GM19324 (cell line): ENCODE measurements around the gene MAF.

Experiments
- ATAC-seq: cut with Tn5 transposase; IDR thresholded peaks from one replicate; pipeline ENCODE4 v1.9.1; 2021; ENCODE audit warnings: mild to moderate bottlenecking, moderate library complexity; ENCODE audit not compliant: unreplicated experiment, low FRiP score

The MAF gene

DNA sequence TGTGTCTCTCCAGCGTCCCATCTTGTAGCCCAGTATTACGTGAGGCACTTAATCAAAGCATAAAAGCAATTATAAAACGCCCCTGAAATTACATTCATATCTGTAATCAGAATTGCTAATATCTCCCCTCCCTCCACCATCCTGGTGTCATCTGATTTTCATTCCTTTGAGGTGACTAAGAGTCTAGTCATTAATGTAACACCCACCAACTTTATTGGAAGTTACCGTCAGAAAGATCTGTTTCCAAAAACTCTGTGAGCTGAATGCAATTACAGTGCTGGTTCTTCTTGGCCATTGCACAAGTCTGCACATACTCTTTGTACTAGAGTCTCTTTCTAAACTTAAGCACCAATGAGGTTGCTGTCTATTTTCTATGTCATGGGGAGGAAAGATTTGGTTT, 12.5 kb upstream of the MAF start:
- ATAC-seq = no peak

DNA sequence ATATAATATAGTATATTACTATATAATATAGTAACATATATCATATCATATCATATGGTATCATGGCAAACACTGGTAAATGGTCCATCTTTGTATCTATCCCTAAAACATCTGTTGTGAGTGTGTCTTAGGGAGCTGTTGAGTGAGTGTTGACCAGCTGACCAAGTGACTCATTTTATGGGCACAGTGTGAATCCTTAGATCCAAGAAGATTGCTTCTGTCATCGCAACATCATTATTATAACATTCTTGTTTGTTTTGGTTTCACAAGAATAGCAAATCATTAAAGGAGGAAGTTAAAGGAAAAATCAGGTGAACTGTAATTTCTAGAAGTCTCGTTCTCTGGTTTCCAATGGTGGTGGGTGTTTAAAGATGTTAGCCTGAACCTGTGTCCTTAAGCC, 11.7 kb upstream of the MAF start:
- ATAC-seq = no peak

DNA sequence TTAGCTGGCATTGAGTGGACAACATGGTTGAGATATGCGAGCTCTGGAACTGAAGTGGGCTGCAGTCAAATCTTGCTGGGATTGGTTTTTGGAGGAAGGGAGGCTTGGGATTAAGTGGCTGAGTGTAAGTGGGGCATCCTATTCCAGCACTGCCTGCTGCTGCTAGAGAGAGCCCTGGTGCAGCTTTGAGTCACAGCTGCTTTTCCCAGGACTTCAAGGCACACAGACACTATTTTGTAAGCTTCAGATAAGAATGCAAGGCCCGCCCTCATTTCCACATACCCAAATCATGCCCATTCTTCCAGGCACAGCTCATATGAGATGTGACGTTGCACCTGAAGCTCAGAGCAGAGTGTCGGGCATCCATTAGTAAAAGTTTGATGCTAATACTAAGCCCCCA, 10.2 kb upstream of the MAF start:
- ATAC-seq = no peak

GRCh38 chr16:79609861-79610260, 9.3 kb upstream of the MAF start:
- no peak for ATAC-seq

- ATAC-seq = no peak
Observed at GRCh38 chr16:79608976-79609375, 8.4 kb upstream of the MAF start.

- no peak for ATAC-seq
Observed at GRCh38 chr16:79607587-79607986, 7.0 kb upstream of the MAF start.

DNA sequence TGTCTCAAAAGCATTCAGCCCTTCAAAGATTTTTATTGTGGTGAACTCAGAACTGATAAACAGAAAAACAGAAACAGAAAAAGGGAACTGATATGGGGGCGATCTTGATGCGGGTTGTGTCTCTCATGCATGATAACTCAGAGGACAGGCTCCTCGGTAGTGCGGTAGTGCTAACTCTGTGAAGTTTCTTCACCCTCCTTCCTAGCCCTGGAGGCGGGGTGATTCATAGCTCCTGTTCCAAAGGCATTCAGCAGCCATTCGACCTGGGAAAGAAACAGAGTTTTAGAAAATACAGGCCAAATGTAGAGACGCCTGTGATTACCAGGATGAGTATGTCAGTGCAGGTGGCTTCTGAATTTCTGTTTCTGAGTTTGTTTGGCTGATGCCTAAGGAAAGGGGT, 5.5 kb upstream of the MAF start:
- peak; percentile 57 for ATAC-seq

GRCh38 chr16:79603055-79603454, 2.5 kb upstream of the MAF start:
- no peak for ATAC-seq

- no peak for ATAC-seq
Observed at GRCh38 chr16:79602628-79603014, 2.1 kb upstream of the MAF start.

DNA sequence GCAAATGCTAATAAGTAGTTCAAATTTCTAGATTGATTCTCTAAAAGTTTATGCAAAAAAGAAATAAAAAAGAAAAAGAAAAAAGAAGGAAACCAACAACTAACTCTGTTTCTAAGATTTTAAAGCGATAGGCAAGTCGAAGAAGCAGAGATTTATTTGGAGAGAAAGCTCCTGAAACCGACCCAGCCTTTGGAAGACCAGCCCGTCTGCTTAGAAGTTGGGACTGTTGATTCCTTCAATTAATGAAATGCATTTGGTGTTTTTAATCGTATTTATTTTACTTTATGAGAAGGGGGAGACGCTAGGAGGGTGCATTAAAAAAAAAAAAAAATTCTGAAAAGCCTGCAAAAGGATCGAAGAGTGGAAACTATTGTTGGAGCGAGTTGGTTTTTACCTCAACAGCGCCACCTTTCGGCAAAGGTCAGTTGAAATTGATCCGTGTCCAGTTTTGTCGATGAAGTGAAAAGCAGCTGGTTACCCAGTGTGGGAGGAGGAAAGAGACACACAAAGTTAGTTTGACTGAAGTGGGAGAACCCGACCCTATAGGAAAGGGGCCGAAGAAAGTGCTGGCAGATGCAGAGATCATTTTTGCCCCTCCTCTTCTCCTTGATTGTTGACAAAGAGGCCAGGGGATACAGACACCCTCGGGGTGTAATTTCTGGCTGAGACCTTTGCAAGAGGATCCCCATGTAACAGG, 1.5 kb upstream of the MAF start:
- no peak for ATAC-seq

DNA sequence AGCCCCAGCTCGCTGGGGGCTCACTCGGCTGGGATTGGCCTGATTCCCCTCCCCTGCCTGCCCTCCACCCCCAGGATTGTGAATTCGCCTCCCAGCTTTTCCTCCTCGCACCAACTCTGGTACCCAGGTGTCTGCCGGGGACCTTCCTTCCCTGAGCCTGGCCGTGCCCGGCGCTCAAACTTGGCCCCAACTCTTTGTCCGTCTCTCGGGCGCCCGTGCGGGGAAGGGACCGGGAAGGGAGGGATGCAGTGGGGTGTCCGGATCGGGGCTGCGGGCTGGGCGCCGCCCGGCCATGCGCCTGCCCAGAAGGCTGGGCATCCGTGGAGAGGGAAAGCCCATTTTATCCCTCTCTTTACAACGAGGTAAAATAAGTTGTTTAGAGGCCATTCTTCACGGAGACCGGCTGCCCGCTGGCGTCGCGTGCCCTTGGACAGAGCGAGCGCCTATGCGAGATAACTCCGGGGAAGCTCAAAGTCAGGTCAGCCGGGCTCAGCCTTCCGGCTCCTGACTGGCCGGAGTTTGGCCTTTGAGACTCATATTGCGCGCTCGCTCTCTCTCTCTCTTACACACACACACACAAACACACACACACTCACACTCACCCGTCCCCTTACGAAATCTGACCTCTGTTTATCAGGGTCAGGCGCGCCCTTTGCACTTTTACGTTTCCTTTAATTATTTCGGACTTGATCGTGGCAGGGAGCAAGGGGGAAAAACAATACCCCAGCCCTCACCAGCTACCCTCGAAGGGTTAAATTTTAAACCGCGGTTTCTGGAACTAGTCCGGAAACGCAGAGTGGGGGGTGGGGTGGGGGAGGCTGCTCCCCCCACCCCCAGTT, 774 bp upstream of the MAF start:
- ATAC-seq = no peak

DNA sequence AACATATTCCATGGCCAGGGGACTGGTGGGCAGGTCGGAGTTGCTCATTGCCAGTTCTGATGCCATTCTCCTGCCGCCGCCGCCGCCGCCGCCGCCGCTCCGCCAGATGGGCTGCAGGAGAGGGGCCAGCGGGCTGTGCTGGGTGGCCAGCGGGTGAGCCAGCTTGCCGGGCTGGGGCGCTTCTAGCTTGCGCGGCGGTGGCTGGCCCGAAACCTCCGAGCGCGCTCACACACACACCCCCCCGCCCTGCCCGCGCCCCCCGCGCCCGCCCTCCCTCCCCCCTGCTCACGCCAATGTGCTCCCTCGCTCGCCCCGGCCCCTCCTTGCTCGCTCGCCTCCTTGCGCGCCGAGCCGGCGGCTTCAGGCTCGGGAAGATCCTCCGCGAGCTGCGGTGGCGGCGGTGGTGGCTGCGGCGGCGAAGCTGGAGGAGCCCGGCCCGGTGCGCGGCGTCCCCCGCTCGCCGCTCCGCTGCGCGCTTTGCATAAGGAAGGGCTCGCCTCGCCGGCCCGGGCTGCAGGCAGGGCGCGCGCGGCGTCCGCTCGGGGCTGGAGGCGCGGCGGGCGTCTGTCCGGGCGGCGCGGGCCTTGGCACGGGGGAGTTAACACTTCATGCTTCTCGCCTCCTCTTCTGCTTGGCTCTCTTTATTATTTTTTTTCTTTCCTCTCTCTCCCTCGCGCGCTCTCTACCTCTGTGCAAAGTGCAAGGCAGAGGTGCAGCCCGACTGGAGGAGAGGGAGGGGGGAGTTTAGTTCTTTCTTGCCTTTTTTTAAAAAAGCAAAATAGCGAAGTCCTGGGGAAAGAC, 500 bp downstream of the MAF start:
- ATAC-seq = no peak

- ATAC-seq = no peak
Observed at GRCh38 chr16:79599256-79599836, 1.2 kb downstream of the MAF start.

DNA sequence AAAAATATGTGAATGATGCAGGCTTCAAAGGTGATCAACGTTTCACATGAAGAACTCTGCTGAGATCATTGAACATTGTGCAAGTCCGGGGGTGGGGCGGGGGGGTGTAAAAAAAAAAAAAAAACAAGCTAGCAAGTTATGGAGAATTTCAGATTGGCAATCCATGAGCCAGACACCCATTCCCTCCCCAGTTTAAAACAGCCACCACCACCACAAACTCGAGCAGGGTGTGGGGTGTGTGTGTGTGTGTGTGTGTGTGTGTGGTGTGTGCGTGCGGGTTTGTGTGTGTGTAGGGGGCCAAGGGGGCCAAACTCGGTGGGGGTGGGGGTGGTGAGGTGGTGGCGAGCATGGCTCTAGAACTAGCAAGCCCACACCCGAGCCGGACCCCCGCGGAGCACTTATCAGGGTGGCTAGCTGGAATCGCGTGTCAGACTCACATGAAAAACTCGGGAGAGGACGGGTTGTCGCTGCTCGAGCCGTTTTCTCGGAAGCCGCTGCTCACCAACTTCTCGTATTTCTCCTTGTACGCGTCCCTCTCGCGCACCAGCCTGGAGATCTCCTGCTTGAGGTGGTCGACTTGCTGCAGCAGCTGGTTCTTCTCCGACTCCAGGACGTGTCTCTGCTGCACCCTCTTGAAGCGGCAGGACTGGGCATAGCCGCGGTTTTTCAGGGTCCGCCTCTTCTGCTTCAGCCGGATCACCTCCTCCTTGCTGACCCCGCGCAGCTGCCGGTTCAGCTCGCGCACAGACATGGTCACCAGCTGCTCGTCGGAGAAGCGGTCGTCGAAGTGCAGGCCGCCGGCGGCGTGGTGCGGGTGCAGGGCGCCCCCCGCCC, 2.0 kb downstream of the MAF start:
- no peak for ATAC-seq

DNA sequence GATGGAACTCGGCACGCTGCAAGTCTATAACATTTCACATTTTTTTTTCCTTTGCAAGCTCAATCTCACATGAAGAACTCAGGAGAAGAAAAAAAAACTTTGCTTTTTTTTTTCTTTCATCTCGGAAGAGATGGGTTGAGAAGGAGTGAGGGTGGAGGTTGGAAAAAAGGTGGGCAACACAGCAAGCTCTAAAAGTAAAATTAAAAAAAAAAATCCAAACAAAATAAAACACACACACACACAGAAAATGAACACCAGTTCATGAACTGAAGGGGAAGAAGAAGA, 2.5 kb downstream of the MAF start:
- no peak for ATAC-seq

DNA sequence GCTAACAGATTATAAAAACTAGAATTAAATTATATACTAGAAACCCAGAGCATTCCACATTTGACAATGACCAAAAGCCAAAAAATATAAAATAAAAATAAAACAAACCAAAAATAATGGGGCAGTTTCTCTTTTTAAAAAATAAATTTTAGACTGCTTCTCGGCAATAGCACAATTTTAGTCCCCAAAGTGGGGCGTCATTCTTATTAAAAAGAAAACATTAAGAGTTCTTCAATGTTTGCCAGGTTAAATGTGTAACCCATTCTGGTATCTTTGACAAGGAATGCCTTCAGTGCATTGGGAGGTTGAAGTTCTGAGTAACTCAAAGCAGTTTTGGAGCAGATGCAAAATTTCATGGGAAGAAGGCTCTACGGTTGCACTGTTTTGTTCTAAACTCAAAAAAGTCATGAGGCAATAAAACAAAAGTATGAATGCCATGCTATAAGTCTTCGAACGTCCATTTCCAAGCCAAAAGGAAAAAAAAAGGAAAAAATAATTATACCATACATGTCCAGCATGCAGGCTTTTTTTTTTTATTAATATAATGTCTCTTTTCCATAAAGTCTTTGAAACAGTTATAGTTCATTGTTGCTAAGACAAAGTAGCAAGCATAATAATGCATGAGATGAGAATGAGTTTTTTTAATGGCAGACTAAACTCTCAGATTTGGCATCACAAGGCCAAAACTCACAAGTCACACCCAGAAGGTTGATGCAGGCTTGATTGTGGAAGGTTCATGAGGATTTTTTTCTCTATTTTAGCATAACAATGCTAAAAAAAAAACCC, 3.1 kb downstream of the MAF start:
- no peak for ATAC-seq

- ATAC-seq = no peak
Observed at GRCh38 chr16:79595931-79596450, 4.5 kb downstream of the MAF start.

DNA sequence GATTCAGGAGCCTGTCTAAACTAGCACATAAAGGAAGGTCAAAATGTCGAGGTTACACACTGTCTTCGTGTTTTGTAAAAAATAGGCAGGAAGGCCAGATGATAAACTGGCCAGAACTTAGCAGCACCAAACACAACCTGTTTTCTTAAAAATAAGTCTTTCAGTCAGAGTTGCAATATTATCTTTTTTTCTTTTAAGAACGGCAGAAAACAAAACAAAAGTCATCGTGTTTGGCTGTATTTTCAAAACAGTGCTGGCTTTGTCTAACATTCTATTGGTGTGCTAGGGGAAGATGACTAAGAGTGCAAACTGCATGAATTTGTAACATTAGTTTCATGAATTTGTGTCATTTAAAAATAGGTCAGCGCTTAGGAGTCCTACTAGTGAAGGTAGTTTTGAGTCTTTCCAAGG, 5.3 kb downstream of the MAF start:
- no peak for ATAC-seq

- ATAC-seq = no peak
Observed at GRCh38 chr16:79593754-79594153, 6.8 kb downstream of the MAF start.
